HG02852 (cell line): Measurements from ENCODE around the gene FAM149A.

Experiments
- ATAC-seq: cut with Tn5 transposase; IDR thresholded peaks from one replicate; pipeline ENCODE4 v1.9.1; 2021; ENCODE audit warnings: mild to moderate bottlenecking, moderate library complexity; ENCODE audit not compliant: unreplicated experiment

The FAM149A gene

GRCh38 chr4:186200516-186200915, 96.0 kb downstream of the FAM149A start:
- ATAC-seq: no peak

- ATAC-seq: no peak
These were observed 96.5 kb downstream of the FAM149A start for GRCh38 chr4:186201010-186201409.

GRCh38 chr4:186201535-186202230, 97.2 kb downstream of the FAM149A start:
- ATAC-seq: peak; percentile 91

GRCh38 chr4:186202490-186203140, 98.1 kb downstream of the FAM149A start:
- no peak for ATAC-seq

- ATAC-seq: no peak
These were observed 98.9 kb downstream of the FAM149A start for GRCh38 chr4:186203406-186203805.

- peak; percentile 54 for ATAC-seq
These were observed 99.6 kb downstream of the FAM149A start for GRCh38 chr4:186204103-186204559.

GRCh38 chr4:186204686-186205085, 100.2 kb downstream of the FAM149A start:
- no peak for ATAC-seq

GRCh38 chr4:186205156-186205555, 100.7 kb downstream of the FAM149A start:
- ATAC-seq: no peak

- no peak for ATAC-seq
These were observed 112.0 kb downstream of the FAM149A start for GRCh38 chr4:186216465-186217024.

- no peak for ATAC-seq
These were observed 113.3 kb downstream of the FAM149A start for GRCh38 chr4:186217733-186218293.

- ATAC-seq: no peak
These were observed 117.1 kb downstream of the FAM149A start for GRCh38 chr4:186221624-186222023.
